DOHH2 (cell line): ENCODE data around the gene CD109.

Experiments
- CTCF ChIP-seq: fragments of 200-600 bp; sonication (generic); IDR thresholded peaks from one replicate; pipeline ENCODE4 v1.5.1; 2014; ENCODE audit warnings: antibody characterized with exemption, mild to moderate bottlenecking, low read depth, low read length; ENCODE audit not compliant: poor library complexity, severe bottlenecking
- EZH2phosphoT487 ChIP-seq: fragments of 200-600 bp; sonication (generic); IDR thresholded peaks from 2 replicates; pipeline ENCODE4 v1.6.1; 2017; ENCODE audit warnings: borderline replicate concordance, mild to moderate bottlenecking, antibody characterized with exemption, low read length, moderate library complexity, mixed read lengths

DNA sequence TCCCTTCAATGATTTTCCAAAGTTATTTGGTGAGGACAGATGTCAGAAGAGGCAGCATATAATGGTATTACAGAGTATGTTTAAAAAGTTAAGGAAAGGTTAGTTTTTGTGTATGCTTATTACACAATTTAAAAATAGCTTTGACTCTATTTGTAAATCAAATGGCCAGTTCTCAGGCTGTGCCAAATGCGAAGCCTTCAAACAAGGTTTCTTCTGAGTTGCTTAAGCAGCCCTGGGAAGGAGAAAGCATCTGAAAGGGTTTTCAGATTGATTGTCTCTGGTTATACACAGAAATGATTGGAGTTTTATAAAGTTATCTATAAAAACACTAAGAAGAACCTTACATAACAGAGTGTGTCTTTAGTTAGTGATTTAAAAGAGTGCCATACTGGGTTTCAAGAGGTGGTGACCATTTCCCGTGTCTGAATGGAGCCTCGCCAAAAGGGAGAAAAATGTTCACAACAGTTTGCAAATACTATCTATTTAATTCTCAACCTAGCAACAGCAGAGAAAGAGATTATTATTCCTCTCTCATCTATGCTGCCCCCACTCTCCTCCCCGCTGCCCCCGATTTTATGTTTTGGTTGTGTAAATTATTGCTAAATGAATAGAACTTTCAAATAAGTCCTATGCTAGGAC lies 16.7 kb downstream of the CD109 start:
- TF ChIP-seq CTCF (no peak), EZH2phosphoT487 (no peak)
